Esophagus muscularis mucosa (tissue), 3 donors: ENCODE measurements around the gene TBCC.

Experiments used
- CTCF ChIP-seq, 3 experiments: fragments of 200-600 bp in 2 of 3; fragments of 450-650 bp in 1 of 3; sonication (generic) in 2 of 3; IDR thresholded peaks; one replicate each; pipeline ENCODE4 v1.5.1; 2017 to 2019; ENCODE audit warnings: antibody characterized with exemption in 3 of 3, mild to moderate bottlenecking in 2 of 3, moderate library complexity in 1 of 3
- EP300 ChIP-seq: sonication (generic); formaldehyde crosslinking; IDR thresholded peaks from one replicate; pipeline ENCODE4 v1.6.1; 2017; ENCODE audit warnings: antibody characterized with exemption

- TF ChIP-seq CTCF (IDR thresholded peaks at IDR 0.05) = no peak
- no peak for TF ChIP-seq EP300
Observed at GRCh38 chr6:42704251-42704936, 41.5 kb downstream of the TBCC start.
